GM12878 (cell line): ENCODE measurements around the gene RNF150.

Experiments used
- CHD2 ChIP-seq: IDR thresholded peaks from 2 replicates; pipeline ENCODE4 v1.6.1; 2011; ENCODE audit warnings: low read depth, low read length, improper control_type of control experiment, borderline replicate concordance
- EZH2 ChIP-seq: IDR thresholded peaks from 2 replicates; pipeline ENCODE4 v1.6.1; 2012; ENCODE audit warnings: low read depth, mild to moderate bottlenecking, control low read depth, inconsistent platforms, low read length, borderline replicate concordance; ENCODE audit not compliant: control insufficient read depth
- MXI1 ChIP-seq: fragments of 150-350 bp; IDR thresholded peaks from 2 replicates; pipeline ENCODE4 v1.6.1; 2011; ENCODE audit warnings: low read depth, mild to moderate bottlenecking, inconsistent platforms, low read length, improper control_type of control experiment
- MYC ChIP-seq: IDR thresholded peaks from 2 replicates; pipeline ENCODE4 v1.6.1; 2011; ENCODE audit warnings: mild to moderate bottlenecking, low read length, moderate library complexity, inconsistent platforms; ENCODE audit not compliant: insufficient read depth, insufficient replicate concordance, insufficient read length, severe bottlenecking
- POLR2A ChIP-seq: IDR thresholded peaks from 2 replicates; pipeline ENCODE4 v1.6.1; 2011; ENCODE audit warnings: low read depth, mild to moderate bottlenecking, low read length
- POLR2AphosphoS5 ChIP-seq: IDR thresholded peaks from 2 replicates; pipeline ENCODE4 v1.6.1; 2011; ENCODE audit warnings: mild to moderate bottlenecking, low read length, inconsistent platforms
- RAD21 ChIP-seq: IDR thresholded peaks from 2 replicates; pipeline ENCODE4 v1.6.1; 2011; ENCODE audit warnings: mild to moderate bottlenecking, low read depth, low read length, moderate library complexity; ENCODE audit not compliant: insufficient read depth
- SIX5 ChIP-seq: IDR thresholded peaks from 2 replicates; pipeline ENCODE4 v1.6.1; 2011; ENCODE audit warnings: mild to moderate bottlenecking, low read depth, low read length, moderate library complexity; ENCODE audit not compliant: severe bottlenecking
- TCF12 ChIP-seq: IDR thresholded peaks from 2 replicates; pipeline ENCODE4 v1.6.1; 2011; ENCODE audit warnings: low read depth, mild to moderate bottlenecking, low read length
- TF ChIP-seq, protein P1 (sequence below), 3 experiments: IDR thresholded peaks in 2 of 3; conservative IDR thresholded peaks in 1 of 3; 2 replicates each; pipeline ENCODE4 v1.5.1; 2011; ENCODE audit warnings: low read depth in 3 of 3, low read length in 3 of 3, mild to moderate bottlenecking in 3 of 3, control low read depth in 2 of 3, moderate library complexity in 2 of 3, inconsistent platforms in 1 of 3, mixed read lengths in 1 of 3; ENCODE audit not compliant: control insufficient read depth in 2 of 3, insufficient read depth in 1 of 3; ENCODE audit errors: extremely low read depth in 1 of 3

- no peak for TF ChIP-seq POLR2A
- TF ChIP-seq, protein P1, sequence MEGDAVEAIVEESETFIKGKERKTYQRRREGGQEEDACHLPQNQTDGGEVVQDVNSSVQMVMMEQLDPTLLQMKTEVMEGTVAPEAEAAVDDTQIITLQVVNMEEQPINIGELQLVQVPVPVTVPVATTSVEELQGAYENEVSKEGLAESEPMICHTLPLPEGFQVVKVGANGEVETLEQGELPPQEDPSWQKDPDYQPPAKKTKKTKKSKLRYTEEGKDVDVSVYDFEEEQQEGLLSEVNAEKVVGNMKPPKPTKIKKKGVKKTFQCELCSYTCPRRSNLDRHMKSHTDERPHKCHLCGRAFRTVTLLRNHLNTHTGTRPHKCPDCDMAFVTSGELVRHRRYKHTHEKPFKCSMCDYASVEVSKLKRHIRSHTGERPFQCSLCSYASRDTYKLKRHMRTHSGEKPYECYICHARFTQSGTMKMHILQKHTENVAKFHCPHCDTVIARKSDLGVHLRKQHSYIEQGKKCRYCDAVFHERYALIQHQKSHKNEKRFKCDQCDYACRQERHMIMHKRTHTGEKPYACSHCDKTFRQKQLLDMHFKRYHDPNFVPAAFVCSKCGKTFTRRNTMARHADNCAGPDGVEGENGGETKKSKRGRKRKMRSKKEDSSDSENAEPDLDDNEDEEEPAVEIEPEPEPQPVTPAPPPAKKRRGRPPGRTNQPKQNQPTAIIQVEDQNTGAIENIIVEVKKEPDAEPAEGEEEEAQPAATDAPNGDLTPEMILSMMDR (IDR thresholded peaks at IDR 0.05 in 2 of 3, conservative IDR thresholded peaks at IDR 0.05 in 1 of 3; ENCODE audit: control insufficient read depth in 2 of 3, extremely low read depth in 1 of 3, insufficient read depth in 1 of 3, low read depth in 3 of 3, low read length in 3 of 3) = no peak
- no peak for TF ChIP-seq EZH2
- TF ChIP-seq SIX5 = no peak
- TF ChIP-seq RAD21 = no peak
- TF ChIP-seq CHD2 = no peak
- no peak for TF ChIP-seq TCF12
- no peak for TF ChIP-seq MYC
- no peak for TF ChIP-seq MXI1
- no peak for TF ChIP-seq POLR2AphosphoS5
These were observed 12.2 kb downstream of the RNF150 start for GRCh38 chr4:141121101-141121500.
